SK-N-SH (cell line): ENCODE measurements around the gene LCNL1. TPM values are rescaled to one million over a fixed set of nuclear protein-coding genes. Genes with fewer than 3 reads are reported as not detected.

Experiments
- CTCF ChIA-PET: fragments of 300-600, 350-600 bp; formaldehyde crosslinking; extraction: SDS; loops from one replicate; lab custom pipeline; 2021; lab: Yijun Ruan, JAX
- POLR2A ChIA-PET: fragments of 350-600 bp; sonication (Branson Sonifier 250); formaldehyde crosslinking; extraction: SDS; loops from one replicate; lab custom pipeline; 2020; ENCODE audit warnings: antibody characterized with exemption, inconsistent platforms; lab: Yijun Ruan, JAX
- DNase-seq: peaks from one replicate; pipeline ENCODE4 v3.0.0; 2012
- H2AFZ ChIP-seq: fragments of 200-600 bp; sonication (generic); 2 replicates; pipeline ENCODE4 v1.8.1; 2016; ENCODE audit warnings: antibody characterized with exemption, mild to moderate bottlenecking, low read depth
- H3F3A ChIP-seq: fragments of 200-600 bp; sonication (generic); replicated peaks from 2 replicates; pipeline ENCODE3; 2016; ENCODE audit warnings: antibody characterized with exemption, mild to moderate bottlenecking; ENCODE audit not compliant: insufficient read depth
- H3K27ac ChIP-seq, 2 experiments: fragments of 200-500 bp in 1 of 2; fragments of 200-600 bp in 1 of 2; sonication (Bioruptor generic) in 1 of 2; sonication (generic), shearing (Covaris generic) in 1 of 2; 2 replicates each; pipeline versions ENCODE4 v1.5.1 to v1.6.1; 2014 to 2016; ENCODE audit warnings: low read depth in 2 of 2, inconsistent platforms in 1 of 2, low read length in 1 of 2, mild to moderate bottlenecking in 1 of 2, mixed read lengths in 1 of 2
- H3K27me3 ChIP-seq: fragments of 200-600 bp; sonication (generic), shearing (Covaris generic); 2 replicates; pipeline ENCODE4 v1.6.1; 2016; ENCODE audit warnings: mixed run types; ENCODE audit not compliant: insufficient read depth
- H3K36me3 ChIP-seq, 2 experiments: fragments of 200-500 bp in 1 of 2; fragments of 200-600 bp in 1 of 2; sonication (Bioruptor generic) in 1 of 2; sonication (generic) in 1 of 2; replicated peaks in 1 of 2; 2 replicates each; pipeline versions ENCODE3 to v1.5.1; 2014 to 2016; ENCODE audit warnings: low read length in 1 of 2, mild to moderate bottlenecking in 1 of 2; ENCODE audit not compliant: insufficient read depth in 2 of 2, control insufficient read depth in 1 of 2
- H3K4me1 ChIP-seq, 2 experiments: fragments of 200-500 bp in 1 of 2; fragments of 200-600 bp in 1 of 2; sonication (Bioruptor generic) in 1 of 2; sonication (generic), shearing (Covaris generic) in 1 of 2; 2 replicates each; pipeline versions ENCODE4 v1.5.1 to v1.6.1; 2014 to 2016; ENCODE audit warnings: low read depth in 1 of 2, low read length in 1 of 2, mixed run types in 1 of 2; ENCODE audit not compliant: insufficient read depth in 2 of 2, control insufficient read depth in 1 of 2
- H3K4me2 ChIP-seq: fragments of 200-600 bp; sonication (generic), shearing (Covaris generic); 2 replicates; pipeline ENCODE4 v1.6.1; 2017; ENCODE audit warnings: mixed run types
- H3K4me3 ChIP-seq, 2 experiments: fragments of 200-500 bp in 1 of 2; fragments of 200-600 bp in 1 of 2; sonication (Bioruptor generic) in 1 of 2; sonication (generic), shearing (Covaris generic) in 1 of 2; 2 replicates each; pipeline versions ENCODE4 v1.5.1 to v1.8.1; 2014 to 2016; ENCODE audit warnings: low read depth in 2 of 2, inconsistent platforms in 1 of 2, low read length in 1 of 2, mild to moderate bottlenecking in 1 of 2, mixed read lengths in 1 of 2, moderate library complexity in 1 of 2
- H3K79me2 ChIP-seq: fragments of 200-600 bp; sonication (generic); 2 replicates; pipeline ENCODE4 v1.8.1; 2017; ENCODE audit warnings: mild to moderate bottlenecking; ENCODE audit not compliant: insufficient read depth
- H3K9ac ChIP-seq: fragments of 200-600 bp; sonication (generic); 2 replicates; pipeline ENCODE4 v1.6.1; 2017; ENCODE audit warnings: mixed run types
- H3K9me2 ChIP-seq: fragments of 200-600 bp; sonication (generic); 2 replicates; pipeline ENCODE4 v1.6.1; 2017; ENCODE audit warnings: mixed run types
- H3K9me3 ChIP-seq: fragments of 200-600 bp; sonication (generic); 2 replicates; pipeline ENCODE4 v1.6.1; 2017; ENCODE audit warnings: mixed run types, mild to moderate bottlenecking, moderate library complexity
- H4K20me1 ChIP-seq: fragments of 200-600 bp; sonication (generic); 2 replicates; pipeline ENCODE4 v1.6.1; 2017; ENCODE audit warnings: mild to moderate bottlenecking, mixed run types; ENCODE audit not compliant: insufficient read depth
- EZH2phosphoT487 ChIP-seq: fragments of 200-600 bp; sonication (generic); IDR thresholded peaks from 2 replicates; pipeline ENCODE4 v1.6.1; 2017; ENCODE audit warnings: low read depth, mixed run types, mild to moderate bottlenecking, antibody characterized with exemption, moderate library complexity, borderline replicate concordance
- FOSL2 ChIP-seq: IDR thresholded peaks from 2 replicates; pipeline ENCODE4 v1.4.0; 2012; ENCODE audit warnings: low read depth, mild to moderate bottlenecking, moderate library complexity, borderline replicate concordance
- FOXJ3 ChIP-seq: sonication (generic); formaldehyde crosslinking; IDR thresholded peaks from 2 replicates; pipeline ENCODE4 v1.5.1; 2020; ENCODE audit warnings: mild to moderate bottlenecking, missing genetic modification reagents
- FOXM1 ChIP-seq: IDR thresholded peaks from 2 replicates; pipeline ENCODE4 v1.4.0; 2012; ENCODE audit warnings: low read depth, mild to moderate bottlenecking
- GABPA ChIP-seq: IDR thresholded peaks from 2 replicates; pipeline ENCODE4 v1.4.0; 2012; ENCODE audit warnings: low read depth, mild to moderate bottlenecking
- IRF3 ChIP-seq: fragments of 150-350 bp; IDR thresholded peaks from 2 replicates; pipeline ENCODE4 v1.6.1; 2016; ENCODE audit warnings: mild to moderate bottlenecking, low read depth, low read length
- MAX ChIP-seq: IDR thresholded peaks from 2 replicates; pipeline ENCODE4 v1.4.0; 2012; ENCODE audit warnings: low read depth
- NFIC ChIP-seq: IDR thresholded peaks from 2 replicates; pipeline ENCODE4 v1.4.0; 2012; ENCODE audit warnings: borderline replicate concordance
- PBX3 ChIP-seq: IDR thresholded peaks from 2 replicates; pipeline ENCODE4; 2012
- RCOR1 ChIP-seq: fragments of 150-350 bp; IDR thresholded peaks from 2 replicates; pipeline ENCODE4 v1.6.1; 2017; ENCODE audit warnings: antibody characterized with exemption, low read length
- REST ChIP-seq: IDR thresholded peaks from 2 replicates; pipeline ENCODE4 v1.6.1; 2012; ENCODE audit warnings: mild to moderate bottlenecking, low read depth, low read length, moderate library complexity
- SIN3A ChIP-seq: IDR thresholded peaks from 2 replicates; pipeline ENCODE4 v1.6.1; 2012; ENCODE audit warnings: low read depth, mild to moderate bottlenecking, low read length, moderate library complexity, borderline replicate concordance
- SMC3 ChIP-seq: IDR thresholded peaks from 2 replicates; pipeline ENCODE4 v1.6.1; 2012; ENCODE audit warnings: low read depth, low read length, improper control_type of control experiment
- USF2 ChIP-seq: fragments of 150-350 bp; IDR thresholded peaks from 2 replicates; pipeline ENCODE4 v1.6.1; 2017; ENCODE audit warnings: antibody characterized with exemption, low read length, low read depth, borderline replicate concordance
- YY1 ChIP-seq: IDR thresholded peaks from 2 replicates; pipeline ENCODE4 v1.4.0; 2012; ENCODE audit warnings: low read depth, mild to moderate bottlenecking
- WGBS: methylation state at CpG from one replicate; pipeline ENCODE4 v1.1.6; 2017; ENCODE audit warnings: low lambda C conversion rate; 5-methylcytosine and 5-hydroxymethylcytosine counted together
- polyA plus RNA-seq, 3 experiments: library from polyadenylated mRNA; depleted of rRNA; stranded (reverse); fragments of >200 nt; gene quantifications; 2 replicates each; pipeline ENCODE4 v1.2.3, GENCODE V29; 2012
- TF ChIP-seq, protein P1 (sequence below): IDR thresholded peaks from 2 replicates; pipeline ENCODE4 v1.4.0; 2012; ENCODE audit warnings: low read depth, borderline replicate concordance

Gene LCNL1
- polyA plus RNA-seq, 1 of the 3 experiments (the other 2 are of a cell fraction), result not detected

DNA sequence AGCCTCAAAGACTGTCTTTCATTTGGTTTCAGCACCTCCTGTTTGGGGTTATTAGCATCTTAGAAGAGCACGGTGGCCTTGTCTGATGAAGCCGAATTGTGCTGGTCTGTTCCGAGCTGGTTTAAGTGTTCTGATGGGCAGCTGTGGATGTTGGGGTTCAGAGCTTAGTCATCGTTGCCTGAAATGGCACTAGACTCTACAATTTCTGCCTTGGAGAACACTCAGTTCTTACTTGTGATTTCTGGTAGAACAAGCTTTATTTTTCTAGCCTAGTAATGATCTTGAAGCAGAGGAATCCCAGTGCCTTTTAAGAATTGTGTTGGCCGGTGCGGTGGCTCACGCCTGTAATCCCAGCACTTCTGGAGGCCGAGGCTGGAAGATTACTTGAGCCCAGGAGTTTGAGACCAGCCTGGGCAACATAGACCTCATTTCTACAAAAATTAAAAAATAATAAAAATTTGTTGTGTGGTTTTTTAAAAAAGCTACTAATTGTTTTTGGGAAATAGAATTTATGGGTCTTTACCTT lies 46.1 kb upstream of the LCNL1 start:
- H3K27me3 ChIP-seq, result no peaks in the 10 kb centered on the region
- H3K9me2 ChIP-seq, result no peaks in the 10 kb centered on the region
- no peaks in the 10 kb centered on the region for H3K9me3 ChIP-seq
- H2AFZ ChIP-seq, result no peak overlapping the region
- no peak for TF ChIP-seq EZH2phosphoT487
- TF ChIP-seq IRF3, result no peak
- no peak for TF ChIP-seq FOXJ3 (CRISPR knock-in tag)
- no peak for TF ChIP-seq YY1
- no peak for TF ChIP-seq FOSL2
- TF ChIP-seq MAX, result no peak
- TF ChIP-seq REST, result no peak
- no peak for TF ChIP-seq USF2
- TF ChIP-seq SIN3A, result no peak
- no peak for TF ChIP-seq FOXM1
- no peak for TF ChIP-seq NFIC
- TF ChIP-seq GABPA, result no peak
- no peak for TF ChIP-seq PBX3
- TF ChIP-seq RCOR1, result no peak
- TF ChIP-seq SMC3, result no peak
- TF ChIP-seq, protein P1, sequence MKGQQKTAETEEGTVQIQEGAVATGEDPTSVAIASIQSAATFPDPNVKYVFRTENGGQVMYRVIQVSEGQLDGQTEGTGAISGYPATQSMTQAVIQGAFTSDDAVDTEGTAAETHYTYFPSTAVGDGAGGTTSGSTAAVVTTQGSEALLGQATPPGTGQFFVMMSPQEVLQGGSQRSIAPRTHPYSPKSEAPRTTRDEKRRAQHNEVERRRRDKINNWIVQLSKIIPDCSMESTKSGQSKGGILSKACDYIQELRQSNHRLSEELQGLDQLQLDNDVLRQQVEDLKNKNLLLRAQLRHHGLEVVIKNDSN, result no peak
- no peak for DNase-seq
- H3K79me2 ChIP-seq, result peaks cover 4% of the 10 kb centered on the region
- ChIA-PET POLR2A (no interaction called here), CTCF (interaction anchor here (1.2 kb wide), 1 partner anchor 10 kb away, joined by 3 read pairs; no protein-coding TSS in a partner anchor)
- H3K4me3 ChIP-seq, result no peak overlapping the region
- H3K27ac ChIP-seq, result no peak overlapping the region
- no peaks in the 10 kb centered on the region for H4K20me1 ChIP-seq
- H3K4me1 ChIP-seq, result no peaks in the 10 kb centered on the region
- no peak overlapping the region for H3K4me2 ChIP-seq
- 91% methylated on average over 8 of the region's 8 CpGs for WGBS
- peaks cover 14% of the 10 kb centered on the region for H3F3A ChIP-seq
- H3K9ac ChIP-seq, result no peak overlapping the region
- H3K36me3 ChIP-seq, result peaks cover 20 to 25% of the 10 kb centered on the region in 2 experiments
